ENCODE data around the gene CYB561. TPM values are rescaled to one million over a fixed set of nuclear protein-coding genes. Genes with fewer than 3 reads are reported as not detected.

CYB561 gene
- total RNA-seq, 4 donors from 2014 or later, result 46.2 to 129 (median 101) TPM

- H3K36me3 ChIP-seq, result no peaks in the 10 kb centered on the region
- H3K9me3 ChIP-seq, result no peaks in the 10 kb centered on the region
- no peaks in the 10 kb centered on the region for H3K4me1 ChIP-seq
- TF ChIP-seq POLR2A (IDR thresholded peaks at IDR 0.05) (no peak), CTCF (IDR thresholded peaks at IDR 0.05) (no peak)
- no peak for DNase-seq
- 83 to 84% methylated on average over 11 of the region's 11 CpGs for WGBS, 2 donors
- H3K4me3 ChIP-seq (replicated peaks in 1 of 3), result no peak overlapping the region
- H3K27me3 ChIP-seq, result no peaks in the 10 kb centered on the region
- intact Hi-C loops (cut with DNase I), result no loop called here
- H3K27ac ChIP-seq, result no peak overlapping the region
Observed at GRCh38 chr17:63423251-63423950, 22.7 kb downstream of the CYB561 start.

DNA sequence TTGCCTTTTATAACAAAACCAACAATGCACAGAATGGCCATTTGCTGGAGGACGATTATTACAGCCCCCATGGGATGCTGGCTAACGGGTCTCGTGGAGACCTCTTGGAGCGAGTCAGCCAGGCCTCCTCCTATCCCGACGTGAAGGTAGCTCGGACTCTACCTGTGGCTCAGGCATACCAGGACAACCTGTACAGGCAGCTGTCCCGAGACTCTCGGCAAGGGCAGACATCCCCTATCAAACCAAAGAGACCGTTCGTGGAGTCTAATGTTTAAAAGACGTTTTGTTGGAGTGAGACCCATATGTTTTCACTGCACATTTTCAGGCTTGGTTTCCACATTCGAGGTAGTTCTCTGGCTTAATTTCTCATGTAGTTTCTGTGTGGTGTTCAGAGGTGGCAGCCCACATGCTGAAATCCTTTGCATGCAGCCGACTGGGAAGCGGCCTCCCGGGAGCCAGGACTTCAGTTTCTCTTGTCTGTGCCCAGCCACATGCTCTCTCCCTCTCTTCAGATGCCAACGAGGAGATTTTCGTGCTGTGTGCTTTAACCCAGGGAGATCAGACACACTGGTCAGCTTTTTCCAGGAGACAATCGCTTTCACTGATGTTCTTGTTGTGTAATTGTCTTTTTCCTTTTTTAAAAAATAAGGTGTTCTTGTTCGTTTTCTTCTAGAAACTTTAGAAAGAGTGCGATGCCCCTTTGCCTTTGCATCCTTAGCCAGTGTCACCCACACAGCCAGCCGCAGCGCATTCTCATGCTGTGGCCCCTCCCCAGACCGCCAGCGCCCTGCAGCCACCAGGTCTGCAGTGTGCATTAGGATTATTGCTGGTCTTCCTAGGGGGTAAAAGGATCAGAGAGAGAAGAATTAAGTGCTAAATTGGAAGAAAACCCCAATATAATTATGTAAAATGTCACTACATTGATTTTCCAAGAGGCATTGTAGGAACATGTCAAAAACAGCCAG, 24.1 kb downstream of the CYB561 start:
- no peaks in the 10 kb centered on the region for H3K4me1 ChIP-seq
- H3K27me3 ChIP-seq, result no peaks in the 10 kb centered on the region
- 92% methylated on average over 25 of the region's 25 CpGs for WGBS, 2 donors
- H3K4me3 ChIP-seq (replicated peaks in 1 of 3), result no peak overlapping the region
- no peak overlapping the region for H3K27ac ChIP-seq
- no peaks in the 10 kb centered on the region for H3K36me3 ChIP-seq
- no peak for TF ChIP-seq CTCF (IDR thresholded peaks at IDR 0.05)
- no peak for TF ChIP-seq POLR2A (IDR thresholded peaks at IDR 0.05)
- no peak for DNase-seq
- intact Hi-C loops (cut with DNase I), result no loop called here
- no peaks in the 10 kb centered on the region for H3K9me3 ChIP-seq

GRCh38 chr17:63420868-63421680, 25.0 kb downstream of the CYB561 start:
- no peak overlapping the region for H3K27ac ChIP-seq
- intact Hi-C loops (cut with DNase I), result no loop called here
- H3K4me3 ChIP-seq (replicated peaks in 1 of 3), result no peak overlapping the region
- no peaks in the 10 kb centered on the region for H3K4me1 ChIP-seq
- no peaks in the 10 kb centered on the region for H3K9me3 ChIP-seq
- WGBS, 2 donors, result 96% methylated on average over 22 to 25 of the region's 25 CpGs
- no peaks in the 10 kb centered on the region for H3K27me3 ChIP-seq
- no peak for DNase-seq
- H3K36me3 ChIP-seq, result no peaks in the 10 kb centered on the region
- TF ChIP-seq CTCF (IDR thresholded peaks at IDR 0.05) (no peak), POLR2A (IDR thresholded peaks at IDR 0.05) (no peak)

DNA sequence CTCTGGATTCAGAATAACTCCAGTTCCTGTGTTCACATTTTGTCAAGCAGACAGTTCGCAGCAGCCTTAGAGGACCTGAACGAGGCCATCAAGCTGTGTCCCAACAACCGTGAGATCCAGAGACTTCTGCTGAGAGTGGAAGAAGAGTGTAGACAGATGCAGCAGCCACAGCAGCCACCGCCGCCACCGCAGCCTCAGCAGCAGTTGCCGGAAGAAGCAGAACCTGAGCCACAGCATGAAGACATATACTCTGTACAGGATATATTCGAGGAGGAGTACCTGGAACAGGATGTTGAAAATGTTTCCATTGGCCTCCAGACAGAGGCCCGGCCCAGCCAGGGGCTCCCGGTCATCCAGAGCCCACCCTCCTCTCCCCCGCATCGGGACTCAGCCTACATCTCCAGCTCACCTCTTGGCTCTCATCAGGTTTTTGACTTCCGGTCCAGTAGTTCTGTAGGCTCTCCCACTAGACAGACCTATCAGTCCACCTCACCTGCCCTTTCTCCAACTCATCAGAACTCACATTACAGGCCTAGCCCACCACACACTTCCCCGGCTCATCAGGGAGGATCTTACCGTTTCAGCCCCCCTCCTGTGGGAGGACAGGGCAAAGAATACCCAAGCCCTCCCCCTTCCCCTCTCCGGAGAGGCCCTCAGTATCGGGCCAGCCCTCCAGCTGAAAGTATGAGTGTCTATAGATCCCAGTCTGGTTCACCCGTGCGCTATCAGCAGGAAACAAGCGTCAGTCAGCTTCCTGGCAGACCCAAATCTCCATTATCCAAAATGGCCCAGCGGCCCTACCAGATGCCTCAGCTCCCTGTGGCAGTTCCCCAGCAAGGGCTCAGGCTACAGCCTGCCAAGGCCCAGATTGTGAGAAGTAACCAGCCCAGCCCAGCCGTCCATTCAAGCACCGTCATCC, 25.9 kb downstream of the CYB561 start:
- Histone ChIP-seq H3K27ac (no peak overlapping the region), H3K36me3 (no peaks in the 10 kb centered on the region), H3K27me3 (no peaks in the 10 kb centered on the region), H3K4me3 (replicated peaks in 1 of 3) (no peak overlapping the region), H3K9me3 (no peaks in the 10 kb centered on the region), H3K4me1 (no peaks in the 10 kb centered on the region)
- intact Hi-C loops (cut with DNase I), result no loop called here
- TF ChIP-seq POLR2A (IDR thresholded peaks at IDR 0.05) (no peak), CTCF (IDR thresholded peaks at IDR 0.05) (no peak)
- DNase-seq, result no peak
- WGBS, 2 donors, result 79 to 86% methylated on average over 23 of the region's 23 CpGs
